H1 (cell line): ENCODE measurements around the gene LPP. TPM values are rescaled to one million over a fixed set of nuclear protein-coding genes. Genes with fewer than 3 reads are reported as not detected.

ENCODE experiments used
- CTCF ChIA-PET: fragments of 300-600 bp; sonication (Branson Sonifier 250); formaldehyde crosslinking; loops from one replicate; lab custom pipeline; 2021; ENCODE audit not compliant: partially characterized antibody; lab: Charles Lee
- POLR2A ChIA-PET: fragments of 300-600 bp; sonication (Branson Sonifier 250); formaldehyde crosslinking; loops from one replicate; lab custom pipeline; 2021; ENCODE audit warnings: inconsistent platforms; ENCODE audit not compliant: partially characterized antibody; lab: Charles Lee
- DNase-seq, 2 experiments: peaks; one replicate each; pipeline versions ENCODE4 v3.0.0 to v3.0.0-alpha.2; 2010 to 2022; ENCODE audit warnings: low spot score in 2 of 2, low read depth in 1 of 2, mixed read lengths in 1 of 2
- FAIRE-seq: peaks from 2 replicates; lab custom pipeline; 2011; peaks lifted over from hg19 to GRCh38; lab: Jason Lieb, UNC
- H2AFZ ChIP-seq: 2 replicates; pipeline ENCODE4 v1.8.1; 2012; ENCODE audit warnings: low read length, inconsistent platforms
- H2AK5ac ChIP-seq: 2 replicates; pipeline ENCODE4 v1.6.1; 2013; ENCODE audit warnings: low read depth, low read length
- H2BK120ac ChIP-seq: replicated peaks from 2 replicates; pipeline ENCODE3; 2013; ENCODE audit warnings: low read depth, low read length, inconsistent platforms
- H2BK12ac ChIP-seq: 2 replicates; pipeline ENCODE4 v1.6.1; 2013; ENCODE audit warnings: low read depth, low read length
- H2BK15ac ChIP-seq: 2 replicates; pipeline ENCODE4 v1.6.1; 2013; ENCODE audit warnings: low read length
- H2BK20ac ChIP-seq: 2 replicates; pipeline ENCODE4 v1.6.1; 2013; ENCODE audit warnings: low read length
- H2BK5ac ChIP-seq: 2 replicates; pipeline ENCODE4 v1.6.1; 2013; ENCODE audit warnings: low read depth, low read length
- H3K14ac ChIP-seq: 2 replicates; pipeline ENCODE4 v1.6.1; 2013; ENCODE audit warnings: inconsistent platforms; ENCODE audit not compliant: insufficient read length
- H3K18ac ChIP-seq: 2 replicates; pipeline ENCODE4 v1.6.1; 2013; ENCODE audit warnings: low read length; ENCODE audit errors: extremely low read depth
- H3K23ac ChIP-seq: 2 replicates; pipeline ENCODE4 v1.6.1; 2013; ENCODE audit warnings: inconsistent platforms; ENCODE audit not compliant: insufficient read length
- H3K23me2 ChIP-seq: 2 replicates; pipeline ENCODE4 v1.6.1; 2013; ENCODE audit warnings: low read depth, low read length
- H3K27ac ChIP-seq: 2 replicates; pipeline ENCODE4 v1.6.1; 2011; ENCODE audit warnings: low read depth, low read length, inconsistent platforms
- H3K27me3 ChIP-seq, 4 experiments: replicated peaks in 1 of 4; 1 replicate in 1 of 4; 2 replicates in 3 of 4; pipeline versions ENCODE4 v1.6.1 to v1.8.1; 2011 to 2013; ENCODE audit warnings: low read length in 3 of 4, mild to moderate bottlenecking in 3 of 4, inconsistent platforms in 2 of 4, mixed read lengths in 2 of 4, moderate library complexity in 1 of 4; ENCODE audit not compliant: control insufficient read depth in 3 of 4, insufficient read depth in 3 of 4; ENCODE audit errors: extremely low read depth in 1 of 4
- H3K36me3 ChIP-seq, 4 experiments: 2 replicates each; pipeline versions ENCODE4 v1.6.1 to v1.8.1; 2011 to 2013; ENCODE audit warnings: mild to moderate bottlenecking in 4 of 4, low read length in 3 of 4, moderate library complexity in 2 of 4, control low read depth in 1 of 4, inconsistent platforms in 1 of 4; ENCODE audit not compliant: insufficient read depth in 4 of 4, control insufficient read depth in 2 of 4
- H3K4ac ChIP-seq: replicated peaks from 2 replicates; pipeline ENCODE3; 2013; ENCODE audit warnings: low read length, low read depth, mixed read lengths, inconsistent platforms; ENCODE audit not compliant: insufficient read length
- H3K4me1 ChIP-seq, 4 experiments: replicated peaks in 1 of 4; 1 replicate in 1 of 4; 2 replicates in 3 of 4; pipeline versions ENCODE4 v1.6.1 to v1.8.1; 2011 to 2013; ENCODE audit warnings: low read length in 3 of 4, inconsistent platforms in 2 of 4, mixed read lengths in 1 of 4; ENCODE audit not compliant: insufficient read depth in 4 of 4, control insufficient read depth in 3 of 4
- H3K4me2 ChIP-seq, 2 experiments: 2 replicates each; pipeline versions ENCODE4 v1.6.1 to v1.8.1; 2011 to 2013; ENCODE audit warnings: low read depth in 2 of 2, low read length in 2 of 2, control low read depth in 1 of 2, inconsistent platforms in 1 of 2, mild to moderate bottlenecking in 1 of 2; ENCODE audit not compliant: insufficient read depth in 1 of 2
- H3K4me3 ChIP-seq, 4 experiments: fragments of 200-600, 300-600 bp in 1 of 4; sonication (generic), shearing (Covaris generic), sonication (Bioruptor Twin) in 1 of 4; 2 replicates each; pipeline versions ENCODE4 v1.5.1 to v1.8.1; 2011 to 2016; ENCODE audit warnings: low read length in 4 of 4, low read depth in 3 of 4, control low read depth in 2 of 4, inconsistent platforms in 2 of 4, mild to moderate bottlenecking in 2 of 4, mixed read lengths in 1 of 4, moderate library complexity in 1 of 4; ENCODE audit not compliant: insufficient read depth in 2 of 4; ENCODE audit errors: extremely low read depth in 1 of 4
- H3K56ac ChIP-seq: replicated peaks from 2 replicates; pipeline ENCODE3; 2013; ENCODE audit warnings: low read depth, mild to moderate bottlenecking, mixed read lengths, low read length, inconsistent platforms; ENCODE audit not compliant: insufficient read length
- H3K79me1 ChIP-seq: 2 replicates; pipeline ENCODE4 v1.6.1; 2013; ENCODE audit warnings: low read depth, low read length, control low read depth
- H3K79me2 ChIP-seq, 2 experiments: 2 replicates each; pipeline versions ENCODE4 v1.6.1 to v1.8.1; 2012 to 2013; ENCODE audit warnings: low read length in 2 of 2, mild to moderate bottlenecking in 2 of 2, inconsistent platforms in 1 of 2; ENCODE audit not compliant: insufficient read depth in 2 of 2, control insufficient read depth in 1 of 2
- H3K9ac ChIP-seq, 4 experiments: replicated peaks in 1 of 4; 1 replicate in 1 of 4; 2 replicates in 3 of 4; pipeline versions ENCODE4 v1.6.1 to v1.8.1; 2011 to 2013; ENCODE audit warnings: low read depth in 3 of 4, low read length in 3 of 4, control low read depth in 2 of 4, mild to moderate bottlenecking in 2 of 4, moderate library complexity in 2 of 4, inconsistent platforms in 1 of 4; ENCODE audit errors: extremely low read depth in 1 of 4
- H3K9me3 ChIP-seq, 2 experiments: 2 replicates each; pipeline versions ENCODE4 v1.6.1 to v1.8.1; 2012 to 2013; ENCODE audit warnings: mild to moderate bottlenecking in 2 of 2, moderate library complexity in 2 of 2, control low read depth in 1 of 2, inconsistent platforms in 1 of 2, low read depth in 1 of 2, low read length in 1 of 2, mixed read lengths in 1 of 2; ENCODE audit not compliant: insufficient read depth in 2 of 2
- H4K20me1 ChIP-seq, 2 experiments: replicated peaks in 1 of 2; 2 replicates each; pipeline versions ENCODE3 to v1.8.1; 2011 to 2013; ENCODE audit warnings: inconsistent platforms in 2 of 2, low read length in 2 of 2, mild to moderate bottlenecking in 1 of 2; ENCODE audit not compliant: insufficient read depth in 2 of 2, control insufficient read depth in 1 of 2
- H4K5ac ChIP-seq: 2 replicates; pipeline ENCODE4 v1.6.1; 2013; ENCODE audit warnings: low read length, low read depth, mixed read lengths, inconsistent platforms; ENCODE audit not compliant: insufficient read length
- H4K8ac ChIP-seq: 2 replicates; pipeline ENCODE4 v1.8.0; 2013; ENCODE audit warnings: mild to moderate bottlenecking, moderate library complexity, low read length, inconsistent platforms; ENCODE audit not compliant: insufficient read depth; ENCODE audit errors: extremely low read depth
- H4K91ac ChIP-seq: replicated peaks from 2 replicates; pipeline ENCODE3; 2013; ENCODE audit warnings: low read length, mixed read lengths, inconsistent platforms; ENCODE audit not compliant: insufficient read length
- BCL11A ChIP-seq, 2 experiments: IDR thresholded peaks; one replicate each; pipeline ENCODE4 v1.6.1; 2011; ENCODE audit warnings: low read depth in 2 of 2, low read length in 2 of 2, mild to moderate bottlenecking in 2 of 2
- BRCA1 ChIP-seq: IDR thresholded peaks from 2 replicates; pipeline ENCODE4 v1.6.1; 2012; ENCODE audit warnings: low read depth, low read length, improper control_type of control experiment
- FOSL1 ChIP-seq: IDR thresholded peaks from 2 replicates; pipeline ENCODE4 v1.6.1; 2011; ENCODE audit warnings: mild to moderate bottlenecking, low read depth, low read length, moderate library complexity; ENCODE audit not compliant: insufficient read depth
- NRF1 ChIP-seq: IDR thresholded peaks from 2 replicates; pipeline ENCODE4 v1.6.1; 2011; ENCODE audit warnings: mild to moderate bottlenecking, low read depth, low read length, improper control_type of control experiment
- RBBP5 ChIP-seq: IDR thresholded peaks from 2 replicates; pipeline ENCODE4 v1.7.1; 2012; ENCODE audit warnings: low read depth, mild to moderate bottlenecking, inconsistent platforms, low read length, moderate library complexity, borderline replicate concordance
- RFX5 ChIP-seq: IDR thresholded peaks from 2 replicates; pipeline ENCODE4 v1.6.1; 2011; ENCODE audit warnings: low read depth, low read length, improper control_type of control experiment, borderline replicate concordance
- SAP30 ChIP-seq: fragments of 300-600 bp; sonication (generic); IDR thresholded peaks from 2 replicates; pipeline ENCODE4 v1.7.1; 2012; ENCODE audit warnings: low read length, moderate library complexity, mild to moderate bottlenecking, inconsistent platforms; ENCODE audit not compliant: insufficient read depth, insufficient replicate concordance
- SP2 ChIP-seq: IDR thresholded peaks from 2 replicates; pipeline ENCODE4 v1.6.1; 2012; ENCODE audit warnings: mild to moderate bottlenecking, low read length, inconsistent platforms
- SP4 ChIP-seq: IDR thresholded peaks from 2 replicates; pipeline ENCODE4 v1.6.1; 2012; ENCODE audit warnings: low read length, inconsistent platforms
- SUZ12 ChIP-seq: fragments of 200-600 bp; sonication (generic); IDR thresholded peaks from 2 replicates; pipeline ENCODE4 v1.6.1; 2012; ENCODE audit warnings: mild to moderate bottlenecking, inconsistent platforms, low read length, moderate library complexity, mixed read lengths
- TAF1 ChIP-seq: IDR thresholded peaks from 2 replicates; pipeline ENCODE4 v1.6.1; 2011; ENCODE audit warnings: mild to moderate bottlenecking, low read depth, low read length
- TAF7 ChIP-seq: optimal IDR thresholded peaks from 2 replicates; pipeline ENCODE3; 2011; ENCODE audit warnings: low read depth, mild to moderate bottlenecking, inconsistent platforms, low read length, moderate library complexity, borderline replicate concordance
- TEAD4 ChIP-seq: IDR thresholded peaks from 2 replicates; pipeline ENCODE4 v1.6.1; 2012; ENCODE audit warnings: low read depth, low read length, inconsistent platforms, mixed read lengths
- YY1 ChIP-seq: IDR thresholded peaks from 2 replicates; pipeline ENCODE4 v1.6.1; 2011; ENCODE audit warnings: low read depth, mild to moderate bottlenecking, low read length
- WGBS, 2 experiments: shearing (Covaris generic) in 1 of 2; methylation state at CpG; one replicate each; pipeline versions ENCODE4 v1.1.6 to v1.1.7; 2013 to 2015; ENCODE audit warnings: low lambda C conversion rate in 2 of 2, mixed read lengths in 2 of 2, inconsistent platforms in 1 of 2, low coverage in 1 of 2, missing lambda C conversion rate in 1 of 2; ENCODE audit not compliant: insufficient replicate concordance in 2 of 2, insufficient coverage in 1 of 2, insufficient read length in 1 of 2; ENCODE audit errors: extremely low coverage in 1 of 2, missing lambda C conversion rate in 1 of 2; 5-methylcytosine and 5-hydroxymethylcytosine counted together
- polyA plus RNA-seq, 7 experiments: library from polyadenylated mRNA; depleted of rRNA in 3 of 7; stranded (reverse) in 5 of 7; unstranded in 2 of 7; fragments of >200 nt in 5 of 7; fragments of 200-250 nt in 2 of 7; gene quantifications; 1 replicate in 5 of 7; 2 replicates in 1 of 7; 4 replicates in 1 of 7; pipeline versions ENCODE4 v1.2.1 to v1.2.3, GENCODE V29; 2011 to 2013; ENCODE audit warnings: missing spikeins in 2 of 7, mixed read lengths in 2 of 7
- total RNA-seq: library from RNA; stranded (reverse); fragmentation: NEBNext Ultra II Directional; extraction: Animal tissue kit (Norgen Biotek cat#: 25700); gene quantifications from 2 replicates; pipeline ENCODE4 v1.2.1, GENCODE V29; 2021

The LPP gene
- total and polyA plus RNA-seq, 2 of the 8 experiments (the other 6 are each of a cell fraction or from before 2014, with no cell fraction given) = 10.0 to 53.3 TPM

DNA sequence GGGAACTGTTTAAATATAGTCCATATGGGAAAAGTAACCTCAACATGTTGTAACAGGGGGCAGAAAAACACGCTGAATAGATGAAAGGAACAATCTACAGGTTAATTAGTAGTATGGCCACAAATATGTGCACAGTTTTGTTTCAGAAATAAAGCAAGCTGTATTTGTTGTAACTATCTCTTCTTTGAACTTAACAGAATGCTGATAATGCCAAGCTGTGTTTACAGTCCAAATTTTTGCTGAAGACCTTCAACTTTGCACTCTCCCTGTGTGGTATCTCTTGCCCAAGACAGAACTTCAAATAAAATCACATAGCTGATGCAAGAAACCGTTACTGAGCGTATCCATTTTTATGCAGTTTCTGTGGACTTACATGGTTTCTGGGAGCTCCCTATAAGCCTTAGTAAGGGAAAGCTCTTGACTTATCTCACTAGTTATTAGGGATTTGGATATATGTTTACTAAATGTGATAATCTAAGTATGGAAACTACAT lies 592.4 kb downstream of the LPP start:
- H3K79me1 ChIP-seq = no peaks in the 10 kb centered on the region
- no peaks in the 10 kb centered on the region for H4K20me1 ChIP-seq
- H2BK15ac ChIP-seq = no peak overlapping the region
- no peak overlapping the region for H3K27ac ChIP-seq
- CTCF ChIA-PET = interaction anchor here (1.2 to 4.1 kb wide), 3 partner anchors 11 to 538 kb away, joined by 3 to 26 read pairs (median 3); no protein-coding TSS in a partner anchor
- H3K9ac ChIP-seq = no peak overlapping the region
- H4K5ac ChIP-seq = no peak overlapping the region
- no peak overlapping the region for H2BK20ac ChIP-seq
- no peak overlapping the region for H2AK5ac ChIP-seq
- no peaks in the 10 kb centered on the region for H3K79me2 ChIP-seq
- H3K9me3 ChIP-seq = no peaks in the 10 kb centered on the region
- no peak overlapping the region for H2BK12ac ChIP-seq
- H3K4me3 ChIP-seq = no peak overlapping the region
- H4K8ac ChIP-seq = no peak overlapping the region
- H2BK120ac ChIP-seq = no peak overlapping the region
- H3K56ac ChIP-seq = no peak overlapping the region
- no peaks in the 10 kb centered on the region for H3K36me3 ChIP-seq
- POLR2A ChIA-PET = no interaction called here
- H4K91ac ChIP-seq = no peak overlapping the region
- H2AFZ ChIP-seq = no peak overlapping the region
- H3K4ac ChIP-seq = no peak overlapping the region
- FAIRE-seq = no peak
- H3K4me2 ChIP-seq = no peak overlapping the region
- H3K27me3 ChIP-seq = no peaks in the 10 kb centered on the region
- H3K23me2 ChIP-seq = no peaks in the 10 kb centered on the region
- H2BK5ac ChIP-seq = no peak overlapping the region
- no peak overlapping the region for H3K14ac ChIP-seq
- H3K23ac ChIP-seq = no peak overlapping the region
- H3K18ac ChIP-seq = no peak overlapping the region
- no peak for DNase-seq
- H3K4me1 ChIP-seq = peaks cover 0 to 2% (median 0%) of the 10 kb centered on the region in 4 experiments; a peak in 1 of 7 replicates
- WGBS, 2 experiments = 90% methylated on average over 3 of the region's 3 CpGs; no CpG with 5 or more reads in 1 of the 2 experiments
- TF ChIP-seq TEAD4 = no peak
- no peak for TF ChIP-seq BRCA1
- no peak for TF ChIP-seq RBBP5
- TF ChIP-seq SP2 = no peak
- TF ChIP-seq RFX5 = no peak
- no peak for TF ChIP-seq SAP30
- no peak for TF ChIP-seq BCL11A (IDR thresholded peaks at IDR 0.05; ENCODE audit: low read depth in 2 of 2, low read length in 2 of 2)
- no peak for TF ChIP-seq TAF7
- no peak for TF ChIP-seq SUZ12
- no peak for TF ChIP-seq FOSL1
- TF ChIP-seq SP4 = no peak
- no peak for TF ChIP-seq NRF1
- TF ChIP-seq YY1 = no peak
- no peak for TF ChIP-seq TAF1
